ENCODE data around the gene KISS1.

KISS1 gene

GRCh38 chr1:204153667-204154066 lies 42.6 kb downstream of the KISS1 start:
- POLR2A ChIA-PET = no interaction called here
- TF ChIP-seq CTCF (IDR thresholded peaks at IDR 0.05; ENCODE audit: insufficient read depth, low read length, missing control alignments) = no peak
- CTCF ChIA-PET = interaction anchor here (1.0 to 24.4 kb wide), 7 partner anchors 9 to 293 kb away, joined by 3 to 378 read pairs (median 30); partner anchors contain the start of gene PLEKHA6
- H3K4me3 ChIP-seq (ENCODE audit: low read depth, low read length) = no peak overlapping the region
- DNase-seq (ENCODE audit: low read depth, low spot score) = no peak

- peak overlapping the region; percentile 66 for H3K4me3 ChIP-seq (ENCODE audit: low read depth, low read length)
- no peak for DNase-seq (ENCODE audit: low read depth, low spot score)
- TF ChIP-seq CTCF (IDR thresholded peaks at IDR 0.05; ENCODE audit: insufficient read depth, low read length, missing control alignments) = no peak
- CTCF ChIA-PET = interaction anchor here (0.9 to 24.4 kb wide), 10 partner anchors 10 to 292 kb away, joined by 3 to 378 read pairs (median 11); partner anchors contain the start of genes GOLT1A and PLEKHA6
- POLR2A ChIA-PET = no interaction called here
Observed at GRCh38 chr1:204152310-204153044, 43.8 kb downstream of the KISS1 start.

GRCh38 chr1:204151552-204152309 lies 44.6 kb downstream of the KISS1 start, which contains the start of gene ETNK2:
Gene ETNK2 (minus strand): TSS chr1:204152044. CDS start chr1:204151852, 192 bp downstream.
- ChIA-PET POLR2A (no interaction called here), CTCF (interaction anchor here (0.9 to 24.4 kb wide), 9 partner anchors 10 to 282 kb away, joined by 3 to 378 read pairs (median 12); partner anchors contain the start of genes GOLT1A and PLEKHA6)
- no peak for TF ChIP-seq CTCF (IDR thresholded peaks at IDR 0.05; ENCODE audit: insufficient read depth, low read length, missing control alignments)
- peak within 1 kb of the TSS; percentile 66 for H3K4me3 ChIP-seq (ENCODE audit: low read depth, low read length)
- DNase-seq (ENCODE audit: low read depth, low spot score) = no peak

- POLR2A ChIA-PET = interaction anchor here (0.6 to 0.8 kb wide), 2 partner anchors 17 to 287 kb away, joined by 3 read pairs; no protein-coding TSS in a partner anchor
- CTCF ChIA-PET = interaction anchor here (1.2 to 24.4 kb wide), 9 partner anchors 9 to 281 kb away, joined by 3 to 378 read pairs (median 12); partner anchors contain the start of genes GOLT1A and PLEKHA6
- TF ChIP-seq CTCF (IDR thresholded peaks at IDR 0.05; ENCODE audit: insufficient read depth, low read length, missing control alignments) = no peak
- DNase-seq (ENCODE audit: low read depth, low spot score) = no peak
- H3K4me3 ChIP-seq (ENCODE audit: low read depth, low read length) = peak overlapping the region; percentile 66
Observed at GRCh38 chr1:204150702-204151551, 45.4 kb downstream of the KISS1 start.

GRCh38 chr1:204149635-204150565 lies 46.4 kb downstream of the KISS1 start:
- no peak for DNase-seq (ENCODE audit: low read depth, low spot score)
- no peak overlapping the region for H3K4me3 ChIP-seq (ENCODE audit: low read depth, low read length)
- CTCF ChIA-PET = interaction anchor here (1.0 to 24.4 kb wide), 7 partner anchors 8 to 280 kb away, joined by 3 to 378 read pairs (median 20); partner anchors contain the start of genes GOLT1A and PLEKHA6
- POLR2A ChIA-PET = interaction anchor here (0.6 to 0.8 kb wide), 2 partner anchors 15 to 286 kb away, joined by 3 read pairs; no protein-coding TSS in a partner anchor
- no peak for TF ChIP-seq CTCF (IDR thresholded peaks at IDR 0.05; ENCODE audit: insufficient read depth, low read length, missing control alignments)

All from AG04449 (cell line).